HG03064 (cell line): ENCODE data around the gene RIC3.
A peak's percentile ranks its signal among the peaks of the same experiment; 100 is the strongest.

Experiments used
- ATAC-seq: cut with Tn5 transposase; IDR thresholded peaks from one replicate; pipeline ENCODE4 v1.9.1; 2021; ENCODE audit warnings: low read depth; ENCODE audit not compliant: unreplicated experiment

The RIC3 gene

DNA sequence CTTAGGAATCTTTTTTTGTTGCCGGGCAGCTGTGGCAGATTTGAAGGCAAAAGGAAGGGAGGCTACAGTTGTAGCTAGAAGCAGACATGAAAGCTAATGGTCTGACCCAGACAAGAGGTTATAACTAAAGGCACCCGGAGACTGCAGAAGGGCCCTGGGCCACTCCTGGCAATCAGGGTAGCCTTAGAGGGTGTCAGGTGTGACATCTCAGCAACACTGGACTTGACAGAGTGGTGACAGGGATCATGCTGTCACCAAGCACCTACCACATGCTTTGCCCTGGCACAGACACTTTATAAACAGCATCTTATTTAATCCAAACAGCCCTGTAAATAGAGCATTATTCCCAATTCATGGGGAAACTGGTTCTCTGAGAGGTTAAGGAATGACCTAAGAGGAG is 62.1 kb downstream of the RIC3 start:
- no peak for ATAC-seq

DNA sequence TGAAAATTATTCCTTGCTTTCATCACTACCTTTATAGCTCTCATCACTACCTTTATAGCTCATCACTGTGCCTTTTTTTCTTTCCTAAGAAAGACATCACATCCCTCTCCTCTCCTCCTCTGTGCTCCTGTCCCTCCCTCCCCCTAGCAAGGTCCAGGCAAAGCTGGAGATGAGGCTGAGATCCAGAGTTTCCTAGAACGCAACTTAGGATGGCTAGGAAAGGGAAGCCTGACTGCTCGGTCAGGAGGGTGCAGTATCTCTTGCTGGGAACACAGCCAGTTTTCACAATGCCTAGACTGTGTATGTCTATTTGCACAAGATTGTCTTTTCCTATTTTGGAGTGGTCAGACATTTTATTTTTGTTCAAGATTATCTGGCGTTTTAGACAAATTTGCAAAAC is 63.2 kb downstream of the RIC3 start:
- ATAC-seq, result no peak

DNA sequence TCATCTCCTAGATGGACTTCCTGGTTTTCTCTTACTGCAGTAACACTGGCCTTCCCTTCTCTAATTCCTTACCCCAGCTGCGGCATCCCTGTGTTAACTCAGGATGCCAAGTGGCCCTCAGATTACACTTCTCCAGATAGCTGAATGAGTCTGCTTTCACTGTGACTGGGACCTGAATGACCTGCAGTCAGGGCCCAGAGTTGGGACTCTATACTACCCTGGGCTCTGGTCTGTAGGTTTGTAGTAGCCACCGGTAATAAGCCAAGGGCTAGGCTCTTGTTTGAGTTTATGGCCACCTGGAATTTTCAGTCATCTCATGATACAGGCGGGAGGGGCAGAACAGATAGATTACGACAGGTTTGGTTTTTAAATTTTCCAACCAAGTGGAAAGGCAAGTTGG is 63.7 kb downstream of the RIC3 start:
- no peak for ATAC-seq

DNA sequence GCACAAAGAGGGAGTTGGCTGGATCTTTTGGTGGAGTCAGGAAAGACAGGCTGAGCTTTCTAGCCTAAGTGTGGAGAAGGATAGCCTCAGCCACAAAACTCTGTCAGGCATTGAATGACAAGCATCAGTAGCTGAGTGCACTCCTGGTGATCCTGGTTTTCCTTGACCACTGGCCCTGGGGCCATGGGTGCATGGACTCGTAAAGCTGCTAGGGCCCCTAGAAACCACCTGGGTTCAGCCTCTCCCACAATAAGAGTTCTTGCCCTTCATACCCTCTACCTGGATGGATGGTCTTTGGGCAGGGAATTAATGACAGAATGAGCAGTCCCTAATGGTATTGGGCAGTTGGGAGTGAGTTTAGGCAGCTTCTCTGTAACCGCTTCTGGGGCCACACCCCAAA is 64.9 kb downstream of the RIC3 start:
- ATAC-seq, result no peak

DNA sequence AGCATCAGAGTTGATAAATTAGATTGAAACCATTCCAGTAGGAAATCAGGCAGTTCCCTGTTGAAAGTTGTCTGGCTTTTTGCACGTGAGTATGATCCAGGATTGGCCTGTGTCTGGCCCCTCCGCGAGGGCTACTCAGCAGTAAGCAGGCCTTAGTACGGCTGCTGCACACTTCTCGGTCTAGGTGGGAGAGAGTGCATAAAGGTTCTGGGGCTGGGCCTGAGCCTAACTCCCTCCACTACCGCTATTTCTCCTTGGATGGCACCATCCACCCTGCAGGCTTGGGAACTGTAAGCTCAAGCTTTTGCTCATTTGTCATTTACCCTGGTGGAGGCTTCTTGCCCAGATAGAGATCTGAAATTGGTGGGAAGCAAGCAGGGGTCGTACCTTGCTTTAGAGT is 65.9 kb downstream of the RIC3 start:
- no peak for ATAC-seq

DNA sequence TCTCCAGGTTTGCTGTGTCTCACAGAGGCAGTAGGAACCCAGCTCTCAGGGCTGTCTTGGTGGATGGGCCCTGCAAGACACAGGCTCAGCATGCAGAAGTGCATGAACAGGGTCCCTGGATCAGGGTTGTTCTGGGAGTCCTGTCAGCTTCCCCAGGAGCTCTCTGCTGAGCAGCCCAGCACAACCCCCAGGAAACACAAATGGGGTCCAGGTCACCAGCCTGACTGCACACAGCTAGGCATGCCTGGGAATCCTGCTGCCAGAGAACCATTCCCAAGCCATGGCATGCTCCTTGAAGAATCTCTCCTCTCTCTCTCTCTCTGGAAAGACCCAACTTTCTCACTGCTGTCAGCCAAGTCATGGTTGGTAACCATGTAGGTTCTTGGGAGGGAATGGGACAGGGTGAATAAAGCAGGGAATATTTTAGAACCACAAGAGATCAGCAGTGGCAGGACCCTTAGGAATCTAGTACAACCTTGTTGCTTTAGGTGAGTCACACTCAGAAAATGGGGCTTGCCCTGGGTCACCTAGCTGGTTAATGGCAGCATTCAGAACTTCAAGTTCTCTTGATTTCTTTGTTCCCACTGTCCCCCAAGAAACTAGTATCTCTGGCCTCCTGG is 66.4 kb downstream of the RIC3 start:
- ATAC-seq, result no peak

DNA sequence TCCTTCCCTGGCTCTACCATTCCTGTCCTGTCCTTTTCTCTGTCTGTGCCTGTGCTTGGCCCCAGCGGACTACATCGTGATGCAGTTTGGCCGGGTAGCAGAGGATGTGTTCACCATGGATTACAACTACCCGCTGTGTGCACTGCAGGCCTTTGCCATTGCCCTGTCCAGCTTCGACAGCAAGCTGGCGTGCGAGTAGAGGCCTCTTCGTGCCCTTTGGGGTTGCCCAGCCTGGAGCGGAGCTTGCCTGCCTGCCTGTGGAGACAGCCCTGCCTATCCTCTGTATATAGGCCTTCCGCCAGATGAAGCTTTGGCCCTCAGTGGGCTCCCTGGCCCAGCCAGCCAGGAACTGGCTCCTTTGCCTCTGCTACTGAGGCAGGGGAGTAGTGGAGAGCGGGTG is 67.4 kb downstream of the RIC3 start:
- no peak for ATAC-seq

DNA sequence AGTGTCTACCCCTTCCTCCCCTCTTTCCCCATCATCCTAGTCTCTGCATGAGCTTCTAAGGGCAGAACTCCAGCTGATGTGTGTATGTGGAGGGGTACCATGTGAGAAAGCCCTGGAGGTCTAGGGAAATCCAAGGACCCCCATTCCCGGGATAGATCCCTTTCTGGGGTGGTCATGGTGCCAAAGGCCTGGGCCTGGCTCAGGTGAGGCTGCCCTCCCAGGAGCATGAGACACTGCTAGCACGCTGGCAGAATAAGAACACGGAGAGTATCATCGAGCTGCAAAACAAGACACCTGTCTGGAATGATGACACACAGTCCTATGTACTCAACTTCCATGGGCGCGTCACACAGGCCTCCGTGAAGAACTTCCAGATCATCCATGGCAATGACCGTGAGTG is 68.2 kb downstream of the RIC3 start:
- no peak for ATAC-seq

DNA sequence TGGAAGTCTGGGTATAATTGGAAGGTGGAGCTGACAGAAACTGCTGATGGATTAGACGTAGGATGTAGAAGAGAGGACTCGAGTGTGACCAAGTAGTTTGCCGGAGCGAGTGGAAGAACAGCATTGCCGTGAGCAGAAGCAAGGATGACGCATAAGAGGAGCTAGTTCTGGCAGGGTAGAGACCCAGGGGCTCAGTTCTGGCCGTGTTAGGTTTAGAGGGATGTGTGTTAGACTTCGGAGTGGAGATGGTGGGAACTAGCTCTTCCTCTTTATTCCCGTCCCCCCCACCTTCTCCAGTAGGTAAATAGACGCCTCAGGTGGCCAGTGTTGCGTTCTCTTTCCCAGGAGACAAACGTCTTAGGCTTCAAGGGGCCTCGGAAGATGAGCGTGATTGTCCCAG is 68.7 kb downstream of the RIC3 start:
- no peak for ATAC-seq

DNA sequence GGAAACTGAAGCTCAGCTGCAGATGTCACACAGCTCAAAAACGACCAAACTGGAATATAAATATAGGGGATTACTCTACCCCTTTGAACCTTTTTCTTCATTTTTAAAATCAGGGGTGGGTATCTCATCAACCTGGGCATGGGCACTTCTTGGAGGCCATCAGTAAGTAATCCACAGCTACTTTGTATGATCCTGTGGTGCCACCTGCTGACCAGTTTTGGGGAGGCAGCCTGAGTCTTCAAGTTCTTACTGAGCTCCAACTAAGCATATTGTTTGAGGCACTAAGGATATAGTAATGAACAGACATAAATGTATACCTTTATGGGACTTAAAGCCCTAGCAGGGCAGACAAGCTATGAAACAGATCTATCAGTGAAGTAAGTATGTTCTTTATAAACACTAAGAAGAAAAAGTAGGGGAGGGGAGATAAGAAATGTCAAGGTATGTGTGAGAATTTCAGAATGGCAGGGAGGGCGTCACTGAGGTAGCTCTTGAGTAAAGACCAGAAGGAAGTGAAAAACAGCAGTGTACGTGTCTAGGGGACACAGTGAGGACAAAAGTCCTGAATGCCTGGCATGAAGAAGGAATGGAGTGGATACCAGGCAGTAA is 69.4 kb downstream of the RIC3 start:
- ATAC-seq, result peak; percentile 61

DNA sequence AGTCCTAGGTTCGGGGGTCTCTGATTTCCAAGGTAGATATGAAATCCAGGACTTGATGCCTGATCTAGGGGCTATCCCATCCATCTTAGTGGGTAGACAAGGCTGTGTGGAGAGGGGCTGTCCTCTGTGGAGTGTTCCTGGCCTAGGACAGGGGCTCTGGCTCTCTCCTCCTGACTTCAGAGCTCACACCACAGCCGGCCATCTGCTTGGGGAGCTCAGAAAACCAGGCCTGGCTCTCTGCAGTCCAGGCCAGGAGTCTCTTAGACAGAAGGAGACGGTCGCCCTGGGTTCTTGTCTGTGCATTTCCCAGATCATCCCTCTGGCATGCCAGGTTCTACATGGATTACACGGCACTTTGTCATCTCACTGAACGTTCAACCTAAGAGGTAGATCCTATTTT is 69.9 kb downstream of the RIC3 start:
- ATAC-seq, result no peak

DNA sequence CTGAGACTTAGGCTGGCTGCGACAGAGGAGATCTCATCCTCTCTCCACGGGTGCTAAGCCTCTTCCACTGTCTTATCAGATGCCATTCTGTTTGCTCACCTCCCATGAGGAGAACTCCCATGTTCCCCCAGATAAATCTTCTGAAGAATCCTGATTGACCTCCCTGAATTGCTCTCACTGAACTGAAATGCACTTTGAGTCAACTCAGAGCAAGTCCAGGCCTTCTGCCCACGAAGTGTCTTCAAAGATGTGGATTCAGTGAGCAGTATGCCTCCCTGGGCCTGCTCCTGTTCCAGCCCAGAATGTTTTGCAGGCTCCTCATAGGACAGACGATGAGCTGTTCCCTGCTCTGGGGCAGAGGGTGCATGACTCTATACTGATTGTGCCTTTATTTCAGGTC is 70.5 kb downstream of the RIC3 start:
- no peak for ATAC-seq

DNA sequence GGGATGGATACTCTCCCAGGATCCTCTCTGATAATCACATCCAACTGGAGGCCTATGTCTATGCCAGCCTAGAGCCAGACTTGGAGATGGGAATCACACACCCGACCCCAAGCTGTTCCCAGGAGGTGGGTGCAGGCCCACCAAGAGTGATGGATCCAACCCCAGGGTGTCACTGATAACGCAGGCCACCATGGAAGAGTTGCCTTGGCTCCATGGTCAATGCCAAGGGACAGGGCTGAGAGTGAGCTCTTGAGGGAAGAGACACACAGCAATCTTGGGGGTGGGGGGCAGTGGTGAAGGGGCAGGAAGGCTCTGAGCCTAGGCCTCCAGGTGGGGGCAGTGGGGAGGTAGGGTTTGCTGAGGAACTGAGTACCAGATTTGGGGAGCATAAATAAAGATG is 70.9 kb downstream of the RIC3 start:
- no peak for ATAC-seq

DNA sequence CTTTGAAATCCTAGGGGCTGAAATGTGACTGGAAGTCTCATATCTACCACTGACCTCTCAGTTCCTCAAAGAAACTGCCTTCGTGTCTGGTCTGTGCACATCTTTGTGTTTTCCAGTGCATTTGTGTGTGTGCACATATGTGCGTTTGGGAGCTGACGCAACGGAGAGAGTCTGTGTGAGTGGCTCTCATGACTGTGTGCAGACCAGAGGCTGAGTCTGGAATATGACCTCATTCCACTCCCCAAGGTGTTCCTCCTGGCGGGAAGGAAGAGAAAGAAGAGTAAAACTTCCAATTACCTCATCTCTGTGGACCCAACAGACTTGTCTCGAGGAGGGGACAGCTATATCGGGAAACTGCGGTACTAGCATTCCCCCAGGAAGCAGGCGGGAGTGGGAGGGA is 71.4 kb downstream of the RIC3 start:
- ATAC-seq, result no peak

DNA sequence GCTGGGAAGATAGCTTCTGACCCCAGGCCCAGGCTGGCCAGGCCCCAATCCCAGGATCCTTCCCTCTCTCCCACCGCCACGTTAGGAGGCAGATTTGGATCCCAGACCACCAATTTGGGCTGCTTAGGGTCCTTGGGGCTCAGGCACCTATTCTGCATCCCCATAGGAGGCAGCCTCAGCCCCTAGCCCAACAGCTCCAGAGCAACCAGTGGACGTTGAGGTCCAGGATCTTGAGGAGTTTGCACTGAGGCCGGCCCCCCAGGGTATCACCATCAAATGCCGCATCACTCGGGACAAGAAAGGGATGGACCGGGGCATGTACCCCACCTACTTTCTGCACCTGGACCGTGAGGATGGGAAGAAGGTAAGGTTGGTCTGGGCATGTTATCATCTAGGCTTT is 71.8 kb downstream of the RIC3 start:
- ATAC-seq, result no peak

DNA sequence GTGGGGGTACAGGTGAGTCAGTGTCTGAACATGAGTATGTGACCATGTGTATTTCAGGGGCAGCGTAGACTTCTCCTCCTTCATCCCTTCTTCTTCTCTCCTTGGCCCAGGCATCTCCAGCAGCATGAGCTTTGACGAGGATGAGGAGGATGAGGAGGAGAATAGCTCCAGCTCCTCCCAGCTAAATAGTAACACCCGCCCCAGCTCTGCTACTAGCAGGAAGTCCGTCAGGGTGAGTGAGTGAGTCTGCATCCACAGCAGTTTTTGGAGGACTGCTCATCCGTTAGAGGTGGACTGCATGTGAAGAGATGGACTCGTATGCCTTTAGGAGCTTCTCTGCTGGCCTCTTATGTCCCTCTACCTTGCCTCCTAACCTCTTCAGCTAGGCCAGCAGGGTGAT is 72.2 kb downstream of the RIC3 start:
- ATAC-seq, result no peak

DNA sequence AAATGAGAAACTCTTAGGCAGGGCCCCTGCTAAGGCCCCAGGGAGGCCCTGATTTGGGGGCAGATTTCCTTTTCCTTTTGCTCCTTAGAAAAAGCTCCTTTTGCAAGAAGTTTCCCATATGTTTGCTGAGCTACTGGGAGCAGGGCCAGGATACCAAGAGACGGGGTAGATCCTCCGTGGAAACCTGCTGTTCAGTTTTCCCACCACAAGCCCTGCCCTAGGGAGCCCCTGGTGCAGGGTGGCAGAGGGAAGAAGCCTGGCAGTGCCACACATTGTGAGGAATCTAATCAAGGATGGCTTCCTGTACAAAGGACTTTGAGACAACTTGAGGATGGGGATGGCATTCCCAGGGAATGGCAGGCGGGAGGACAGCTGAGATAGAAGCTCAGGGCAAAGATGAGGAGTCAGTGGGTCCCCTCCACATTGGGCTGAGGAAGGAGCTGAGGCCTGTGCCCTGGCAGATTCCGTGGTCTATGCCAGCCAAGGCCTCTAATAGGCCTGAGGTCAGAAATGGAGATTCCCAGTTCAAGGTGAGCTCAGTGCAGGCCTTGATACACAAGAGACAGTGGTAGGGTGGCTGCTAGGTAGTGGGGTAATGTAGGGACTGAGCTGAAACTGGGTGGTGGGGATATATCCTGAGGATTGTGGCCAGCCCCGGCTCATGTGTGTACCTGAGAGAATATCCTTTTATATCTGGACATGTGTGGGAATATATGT is 72.9 kb downstream of the RIC3 start:
- no peak for ATAC-seq

DNA sequence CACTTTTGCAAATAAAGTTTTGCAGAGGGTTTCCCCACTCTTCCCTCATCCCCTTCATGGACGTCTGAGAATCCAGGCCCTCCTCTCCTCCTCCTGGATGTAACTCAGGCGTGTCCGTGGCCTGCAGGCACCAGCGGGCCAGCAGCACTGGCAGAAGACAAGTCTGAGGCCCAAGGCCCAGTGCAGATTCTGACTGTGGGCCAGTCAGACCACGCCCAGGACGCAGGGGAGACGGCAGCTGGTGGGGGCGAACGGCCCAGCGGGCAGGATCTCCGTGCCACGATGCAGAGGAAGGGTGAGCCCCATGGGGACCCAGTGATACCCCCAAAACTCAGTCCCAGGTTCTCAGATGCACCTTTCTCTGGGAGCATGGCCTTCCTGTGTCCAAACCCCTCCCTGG is 73.5 kb downstream of the RIC3 start:
- no peak for ATAC-seq

DNA sequence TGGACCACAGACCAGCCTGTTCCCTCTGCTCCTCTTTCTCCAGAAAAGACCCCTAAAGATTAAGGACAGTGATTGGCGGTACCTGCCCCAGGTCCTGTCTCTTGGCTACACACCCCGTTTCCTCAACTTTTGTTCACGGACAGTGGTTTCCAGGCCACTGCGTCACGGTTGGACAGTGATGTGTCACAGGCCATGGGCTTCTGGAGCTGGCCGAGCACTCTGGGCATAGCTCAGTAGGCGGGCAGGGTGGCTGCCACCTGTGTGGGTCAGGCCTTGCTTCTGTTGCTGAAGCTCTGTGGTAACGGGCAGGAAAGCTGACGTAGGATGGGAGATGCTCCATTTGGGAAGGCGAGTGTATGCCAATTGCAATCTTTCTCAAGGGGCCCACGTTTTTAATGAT is 74.2 kb downstream of the RIC3 start:
- no peak for ATAC-seq

DNA sequence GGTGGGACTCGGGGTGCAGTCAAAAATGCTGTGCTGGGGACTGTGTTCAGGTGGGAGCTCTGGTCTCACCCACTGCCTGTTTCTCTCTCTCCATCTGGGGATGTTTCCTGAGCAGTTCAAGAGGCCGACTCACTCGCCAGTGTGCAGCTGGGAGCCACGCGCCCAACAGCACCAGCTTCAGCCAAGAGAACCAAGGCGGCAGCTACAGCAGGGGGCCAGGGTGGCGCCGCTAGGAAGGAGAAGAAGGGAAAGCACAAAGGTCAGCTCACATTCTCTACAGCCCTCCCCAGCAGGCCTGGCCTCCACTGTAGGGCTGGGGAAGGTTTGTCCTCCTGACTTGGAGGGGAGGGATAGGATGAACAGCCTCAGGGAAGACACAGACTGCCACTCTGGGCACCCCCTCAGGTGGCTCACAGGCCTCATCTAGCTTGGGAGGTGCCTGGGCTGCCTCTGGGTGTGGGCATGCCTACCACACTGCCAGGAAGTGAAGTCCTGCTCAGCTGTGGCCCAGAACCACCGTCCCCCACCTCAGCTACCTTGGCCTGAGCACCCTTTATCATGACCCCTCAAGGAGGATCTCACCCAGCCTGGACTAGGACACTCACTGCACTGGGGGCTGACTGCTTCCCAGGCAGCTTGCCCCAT is 74.8 kb downstream of the RIC3 start:
- no peak for ATAC-seq

DNA sequence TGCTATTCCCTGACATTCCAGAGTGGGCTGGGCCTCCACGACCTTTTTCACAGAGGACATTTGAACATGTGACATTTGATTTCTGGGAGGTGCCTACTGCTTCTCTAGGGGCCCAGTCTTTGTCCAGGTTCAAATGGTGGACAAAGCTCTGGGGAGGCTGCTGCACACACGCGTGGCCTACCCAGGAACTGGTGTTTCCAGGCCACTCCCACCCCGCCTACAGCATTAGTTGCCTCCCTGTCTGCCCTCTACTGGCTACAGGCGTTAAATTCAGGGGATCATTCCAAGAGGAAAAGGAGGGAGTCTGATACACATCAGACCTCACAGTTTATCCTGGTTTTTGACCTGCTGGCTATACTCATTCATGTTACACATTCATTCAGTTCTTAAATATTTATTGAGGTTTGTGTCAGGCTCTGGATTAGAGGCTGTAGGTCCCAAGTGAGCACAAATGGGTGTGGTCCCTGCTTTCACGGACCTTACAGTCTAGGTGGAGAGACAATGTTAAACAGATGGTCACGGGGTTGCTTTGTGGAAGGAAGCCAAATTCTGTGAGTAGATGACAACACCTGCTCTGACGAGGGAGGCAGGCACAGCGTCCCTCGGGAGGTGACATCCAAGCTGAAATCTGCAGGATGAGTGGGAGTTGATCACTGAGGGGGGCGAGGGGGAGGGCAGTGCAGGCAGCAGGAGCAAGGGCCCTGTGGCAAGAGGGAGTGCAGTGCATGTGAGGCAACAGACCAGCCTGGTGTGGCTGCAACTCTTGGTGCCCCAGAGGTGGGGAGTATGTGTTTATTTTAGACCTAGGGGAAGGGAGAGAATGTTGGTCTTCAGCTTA is 76.0 kb downstream of the RIC3 start:
- ATAC-seq, result no peak
